CD4-positive, alpha-beta T cell treated with Interleukin-1 beta for 1 hour (primary cell): Measurements from ENCODE around the gene PYCR2.

Experiments used
- DNase-seq, 2 donors: peaks; one replicate each; pipeline ENCODE4 v3.0.0-alpha.2; 2020 to 2022

Gene PYCR2

GRCh38 chr1:225873281-225873850 lies 50.7 kb downstream of the PYCR2 start:
- DNase-seq, result no peak

GRCh38 chr1:225872075-225872430 lies 52.0 kb downstream of the PYCR2 start:
- DNase-seq, result no peak

- DNase-seq, result no peak
Measured at GRCh38 chr1:225871359-225872074, 52.5 kb downstream of the PYCR2 start.

- no peak for DNase-seq
Measured at GRCh38 chr1:225870911-225871310, 53.1 kb downstream of the PYCR2 start.
